AG08395 (cell line): ENCODE results near the gene USP21.
A peak's percentile ranks its signal among the peaks of the same experiment; 100 is the strongest.

Source experiments
- DNase-seq: peaks from one replicate; pipeline ENCODE4 v3.0.0; 2012; ENCODE audit warnings: mixed read lengths, low spot score

The USP21 gene

DNA sequence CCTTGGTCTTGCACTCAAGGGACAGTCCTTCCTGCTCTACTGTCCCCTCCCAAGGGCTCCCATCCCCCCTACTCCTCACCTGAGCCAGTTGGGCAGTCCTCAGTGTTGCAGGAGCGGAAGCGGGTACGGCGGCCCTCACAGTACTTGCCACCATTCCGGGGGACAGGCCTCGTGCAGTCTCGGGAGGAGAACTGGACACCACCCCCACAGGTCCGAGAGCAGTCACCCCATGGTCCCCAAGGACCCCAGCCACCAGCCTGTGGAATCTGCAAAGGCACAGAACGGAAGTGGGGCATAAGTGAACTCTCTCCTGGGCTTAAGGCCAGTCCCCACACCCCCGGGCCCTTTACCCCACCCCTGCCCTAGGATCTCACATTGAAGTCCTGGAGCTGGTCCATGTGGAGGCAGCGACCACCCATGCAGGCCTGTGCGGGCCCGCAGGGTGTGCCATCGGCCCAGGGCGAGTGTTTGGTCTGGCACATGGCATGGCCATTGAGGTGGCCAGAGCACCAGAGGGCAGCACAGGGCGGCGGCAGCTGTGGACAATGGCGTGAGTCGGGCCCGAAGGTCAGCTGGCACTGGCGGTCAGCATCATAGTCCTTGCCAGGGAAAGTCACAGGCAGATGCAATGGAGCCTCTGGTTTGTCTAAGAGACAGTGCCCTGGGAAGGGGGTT is 34.4 kb downstream of the USP21 start:
- no peak for DNase-seq

GRCh38 chr1:161195171-161195570 is 35.9 kb downstream of the USP21 start:
- DNase-seq = no peak

DNA sequence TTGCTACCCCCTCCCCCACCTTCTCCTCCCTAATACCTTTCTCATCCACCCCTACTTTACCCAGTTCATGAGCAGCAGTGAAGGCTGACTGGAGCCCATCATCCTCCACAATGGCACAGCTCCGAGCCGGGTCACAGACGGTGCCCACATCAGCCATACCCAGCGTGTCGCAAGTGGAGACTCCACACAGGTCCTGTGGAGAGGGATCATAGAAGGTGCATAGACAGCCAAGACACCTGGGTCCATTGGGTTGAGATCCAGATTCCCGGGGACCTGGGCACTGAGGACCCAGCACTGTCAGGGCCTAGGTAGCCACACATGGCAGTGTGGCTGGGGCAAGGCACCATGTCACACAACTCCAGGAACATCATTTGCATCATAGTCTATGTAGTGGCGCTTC is 36.8 kb downstream of the USP21 start:
- DNase-seq = no peak

DNA sequence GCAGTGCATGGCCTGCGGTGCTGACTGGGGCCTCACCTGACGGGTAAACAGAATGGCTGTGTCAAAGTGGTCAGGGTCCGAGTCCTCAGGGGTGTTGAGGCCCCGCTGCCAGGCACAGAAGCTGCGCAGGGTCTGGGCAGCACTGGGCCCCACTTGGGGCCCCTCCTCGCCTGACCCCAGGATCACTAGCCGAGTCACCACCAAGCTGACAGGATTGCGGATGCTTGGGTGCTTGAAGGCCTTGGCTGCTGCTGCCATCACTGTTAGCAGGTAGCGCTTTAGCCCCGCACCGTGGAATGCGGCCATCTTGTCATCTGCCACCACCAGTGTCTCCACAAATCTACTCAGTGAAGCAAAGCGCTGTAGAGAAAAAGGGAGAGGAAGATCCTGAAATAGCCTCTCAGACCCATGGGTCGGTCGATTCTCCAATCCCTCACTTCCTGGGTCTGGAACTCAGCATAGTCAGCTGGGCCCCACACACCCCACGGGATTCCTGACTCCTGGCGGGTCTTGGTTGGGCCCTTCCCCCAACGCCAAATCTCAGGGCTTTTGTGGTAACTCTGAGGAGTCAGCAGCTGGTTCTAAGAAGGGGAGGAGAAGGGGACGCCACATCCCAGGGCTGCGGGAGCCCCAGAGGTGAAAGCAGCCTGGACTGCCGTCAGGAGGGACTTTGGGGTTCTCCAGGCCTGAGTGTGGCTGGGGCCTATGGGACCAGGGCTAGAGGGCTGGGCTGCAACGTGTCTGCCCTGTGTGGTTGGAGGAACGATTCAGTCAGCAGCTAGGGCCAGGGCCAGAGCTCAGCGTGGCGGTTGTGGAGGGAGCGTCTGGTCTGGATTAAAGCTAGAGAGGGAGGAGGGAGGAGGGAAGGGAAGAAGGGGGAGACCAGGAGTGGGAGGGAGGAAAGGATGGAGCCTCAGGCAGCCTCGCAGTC is 37.5 kb downstream of the USP21 start:
- DNase-seq = peak; percentile 85

DNA sequence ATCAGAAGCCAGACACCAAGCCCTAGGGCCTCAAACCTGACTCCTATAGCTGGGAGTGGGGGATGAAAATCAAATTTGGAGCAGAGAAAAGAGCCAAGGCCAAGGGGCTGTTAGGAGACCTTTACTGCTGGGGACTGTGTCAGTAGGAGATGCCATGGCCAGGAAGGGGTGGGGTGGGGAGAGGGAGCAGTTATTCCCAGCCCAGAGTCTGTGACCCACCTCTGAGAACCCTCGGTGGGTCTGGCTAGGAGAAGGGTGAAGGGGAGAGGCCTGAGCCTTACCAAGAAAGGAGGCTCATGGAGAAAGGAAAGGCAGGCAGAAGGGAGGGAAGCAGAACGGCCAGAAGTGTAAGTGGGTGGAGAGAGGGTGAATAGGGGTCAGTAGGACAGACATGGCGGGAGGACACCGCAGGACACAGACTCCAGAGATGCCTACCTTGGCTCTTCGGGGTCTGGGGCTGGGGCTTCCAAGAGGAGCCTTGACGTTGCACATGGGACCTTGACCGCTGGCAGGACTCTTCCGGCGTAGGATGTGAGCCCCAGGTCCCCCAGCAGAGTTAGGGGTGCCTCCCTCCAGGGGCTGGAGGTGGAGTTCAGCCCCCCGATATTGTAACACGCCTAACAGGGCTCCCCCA is 38.4 kb downstream of the USP21 start:
- DNase-seq = no peak

GRCh38 chr1:161198194-161198896 is 39.0 kb downstream of the USP21 start:
- peak; percentile 27 for DNase-seq

DNA sequence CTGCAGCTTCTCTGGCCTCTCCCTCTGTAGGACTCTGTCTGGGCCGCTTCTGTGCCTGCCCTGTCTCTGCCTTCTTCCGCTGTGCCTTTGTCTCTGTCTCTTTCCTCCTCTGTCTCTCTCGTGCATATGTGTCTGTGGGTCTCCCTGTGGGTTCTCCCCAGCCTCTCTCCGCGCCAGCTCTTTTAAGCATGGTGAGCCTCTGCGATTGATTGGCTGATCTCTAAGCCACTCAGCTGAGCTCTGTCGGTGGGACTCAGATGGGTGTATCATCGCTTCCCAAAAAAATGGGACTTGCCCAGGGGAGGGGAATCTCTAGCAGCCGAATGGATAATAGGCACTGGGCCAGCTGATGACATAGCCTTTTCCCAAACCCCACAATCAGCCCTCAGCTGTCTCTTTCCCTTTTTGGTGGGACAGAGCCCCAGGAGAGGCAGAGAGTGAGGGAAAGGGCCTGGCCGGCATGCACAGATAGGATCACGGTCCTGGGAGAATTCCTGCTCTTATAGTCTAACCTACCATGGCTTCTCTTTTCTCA is 39.7 kb downstream of the USP21 start, which contains the start of gene ADAMTS4:
TSS of gene ADAMTS4 (minus strand) at position 158 of the 535 bp plus-strand sequence. CDS start 427 bp downstream, outside the sequence.
- peak; percentile 84 for DNase-seq

GRCh38 chr1:161199506-161200139 is 40.3 kb downstream of the USP21 start:
- DNase-seq = no peak

- no peak for DNase-seq
These were observed 41.2 kb downstream of the USP21 start for GRCh38 chr1:161200421-161200991.

GRCh38 chr1:161200992-161201835 is 41.9 kb downstream of the USP21 start:
- peak; percentile 46 for DNase-seq

DNA sequence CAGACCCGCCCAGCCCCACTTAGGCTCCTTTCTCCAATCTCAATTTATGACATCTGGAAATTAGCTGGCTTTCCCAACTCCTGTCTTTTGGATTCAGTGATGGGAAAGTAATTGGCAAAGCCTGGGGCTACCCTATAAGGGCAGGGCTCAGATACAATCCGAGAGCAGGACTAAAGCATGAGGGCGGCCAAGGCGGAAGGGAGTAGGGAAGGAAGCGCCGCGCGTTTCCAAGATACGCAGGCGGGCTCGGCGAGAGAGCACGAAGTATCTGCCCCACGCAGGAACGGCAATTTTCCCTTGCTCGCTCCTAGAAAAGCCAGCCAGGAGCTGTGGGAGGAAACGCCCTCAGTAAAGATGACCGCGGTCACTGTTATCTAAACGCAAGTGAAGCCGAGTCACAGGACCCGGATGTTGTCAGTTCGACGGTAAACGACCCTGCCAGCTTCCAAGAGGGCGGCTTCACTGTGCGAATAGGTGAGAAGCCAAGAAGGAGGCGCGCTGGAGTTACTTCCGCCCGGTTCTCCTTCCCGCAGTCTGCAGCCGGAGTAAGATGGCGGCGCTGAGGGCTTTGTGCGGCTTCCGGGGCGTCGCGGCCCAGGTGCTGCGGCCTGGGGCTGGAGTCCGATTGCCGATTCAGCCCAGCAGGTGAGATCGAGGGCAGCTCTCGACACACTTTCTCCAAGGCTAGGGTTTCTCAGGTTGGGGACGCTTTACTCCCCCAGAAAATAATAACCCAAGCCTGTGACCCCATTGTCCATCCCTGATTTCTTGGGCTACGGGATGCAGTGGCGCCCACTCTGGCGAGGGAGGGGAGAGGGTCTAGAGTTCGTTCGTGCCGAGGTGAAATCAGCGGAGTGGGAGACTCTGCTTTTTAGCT is 42.8 kb downstream of the USP21 start, which contains the start of gene NDUFS2:
TSS of gene NDUFS2 (plus strand) at position 532 of the 877 bp plus-strand sequence. CDS start at position 551, 19 bp downstream.
- peak; percentile 92 for DNase-seq

GRCh38 chr1:161206411-161207140 is 47.3 kb downstream of the USP21 start:
- no peak for DNase-seq

- no peak for DNase-seq
These were observed 47.9 kb downstream of the USP21 start for GRCh38 chr1:161207173-161207572.

DNA sequence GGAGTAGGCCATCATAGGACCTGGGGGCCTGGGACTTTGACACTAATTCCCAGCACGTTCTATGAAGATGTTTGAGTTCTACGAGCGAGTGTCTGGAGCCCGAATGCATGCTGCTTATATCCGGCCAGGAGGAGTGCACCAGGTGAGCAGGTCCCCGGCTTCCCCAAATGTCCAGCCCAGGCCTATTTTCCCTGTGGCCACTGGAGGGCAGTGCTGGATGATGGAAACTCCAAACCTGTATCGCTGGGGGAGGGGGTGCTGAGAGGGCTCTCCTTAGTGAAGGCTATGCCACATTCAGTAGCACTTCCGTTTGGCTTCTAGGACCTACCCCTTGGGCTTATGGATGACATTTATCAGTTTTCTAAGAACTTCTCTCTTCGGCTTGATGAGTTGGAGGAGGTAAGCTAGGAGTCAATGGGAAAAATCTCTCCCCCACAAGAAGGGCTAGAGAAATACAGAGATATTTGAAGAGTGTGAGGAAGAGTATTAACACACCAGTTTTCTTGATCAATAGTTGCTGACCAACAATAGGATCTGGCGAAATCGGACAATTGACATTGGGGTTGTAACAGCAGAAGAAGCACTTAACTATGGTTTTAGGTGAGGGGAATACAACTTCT is 50.6 kb downstream of the USP21 start:
- peak; percentile 81 for DNase-seq

DNA sequence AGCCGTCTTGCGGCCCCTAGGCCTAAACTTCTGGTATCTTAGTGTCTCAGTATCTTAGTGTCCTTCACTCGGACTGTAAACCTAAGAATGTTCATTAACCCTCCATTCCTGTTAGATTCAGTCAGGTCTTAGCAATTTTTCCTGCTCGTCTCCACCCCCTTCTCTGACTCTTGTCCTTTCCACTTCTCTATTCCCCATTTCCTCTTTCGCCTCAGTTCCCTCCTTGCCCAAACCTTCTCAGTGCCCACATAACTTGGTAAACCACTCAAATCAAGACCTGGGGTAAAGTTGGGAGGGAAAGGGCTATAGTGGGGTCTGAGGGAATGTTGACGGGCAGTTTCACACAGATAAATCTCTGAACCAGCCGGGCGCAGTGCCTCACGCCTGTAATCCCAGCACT is 55.1 kb downstream of the USP21 start:
- no peak for DNase-seq

- DNase-seq = no peak
These were observed 55.8 kb downstream of the USP21 start, which contains the start of gene FCER1G for GRCh38 chr1:161215076-161215475. FCER1G (plus strand) TSS chr1:161215295; CDS start chr1:161215322, 27 bp downstream.
